NK-92 treated with Interleukin-12 subunit alpha and Interleukin-12 subunit beta, amount 100 ng/mL, for 24 hours (cell line): ENCODE results near the gene RASA2.

ENCODE experiments used
- DNase-seq: peaks from one replicate; lab custom pipeline; 2025; lab: John Stamatoyannopoulos, UW

The RASA2 gene

GRCh38 chr3:141646760-141647561, 160.1 kb downstream of the RASA2 start:
- DNase-seq = no peak

DNA sequence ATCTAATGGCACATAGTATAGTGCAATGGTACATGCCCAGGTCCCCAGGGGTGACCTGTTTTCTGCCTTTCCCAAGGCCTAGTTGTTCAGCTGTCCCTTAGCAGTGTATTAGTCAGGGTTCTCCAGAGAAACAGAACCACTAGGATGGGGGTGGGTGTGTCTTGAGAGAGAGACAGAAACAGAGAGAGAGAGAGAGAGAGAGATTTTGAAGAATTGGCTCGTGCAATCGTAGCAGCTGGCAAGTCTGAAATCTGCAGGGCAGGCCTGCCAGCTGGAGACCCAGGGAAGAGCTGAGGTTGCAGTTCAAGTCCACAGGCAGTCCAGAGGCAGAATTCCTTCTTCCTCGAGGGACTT, 160.7 kb downstream of the RASA2 start:
- DNase-seq = no peak

DNA sequence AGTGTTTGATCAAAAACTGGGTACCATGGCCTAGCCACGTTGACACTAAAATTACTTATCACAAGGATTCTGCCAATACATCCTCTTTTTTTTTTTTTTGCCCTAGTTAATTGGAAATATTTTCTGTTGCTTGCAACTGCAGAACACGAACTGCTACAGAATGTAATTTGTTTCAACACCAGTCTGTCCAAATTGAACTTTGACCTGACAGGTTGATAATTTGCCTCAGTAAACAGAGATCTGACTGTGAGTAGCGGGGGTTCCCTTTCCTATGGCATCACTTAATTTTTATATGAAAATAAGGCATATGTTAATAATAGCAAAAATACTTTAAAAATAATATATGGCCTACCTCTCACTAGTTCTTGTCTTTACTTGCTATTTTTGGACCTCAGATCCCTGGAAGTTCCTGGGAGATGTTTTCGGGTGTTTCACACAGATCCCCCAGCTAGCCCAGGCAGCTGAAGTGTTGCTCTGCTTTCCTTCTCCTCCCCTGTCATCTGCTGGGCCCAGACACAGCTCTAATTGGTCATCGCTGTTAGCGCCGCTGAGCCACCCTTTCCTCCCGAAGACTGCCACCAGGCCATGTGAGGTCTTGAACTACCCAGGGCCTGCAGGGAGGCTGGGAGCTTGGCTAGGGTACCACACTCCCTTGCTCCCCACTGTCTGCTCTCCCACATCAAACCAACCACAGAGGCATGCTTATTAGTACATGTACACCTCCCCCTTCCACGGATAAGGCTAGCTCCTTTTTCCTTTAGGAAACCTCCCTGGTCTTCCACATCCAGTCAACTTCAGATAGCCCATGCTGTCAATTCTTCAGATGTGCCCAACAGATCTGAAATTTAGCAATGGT, 161.5 kb downstream of the RASA2 start:
- no peak for DNase-seq

- DNase-seq = no peak
Observed at GRCh38 chr3:141649871-141650270, 163.0 kb downstream of the RASA2 start.

- DNase-seq = no peak
Observed at GRCh38 chr3:141650783-141651182, 164.0 kb downstream of the RASA2 start.

DNA sequence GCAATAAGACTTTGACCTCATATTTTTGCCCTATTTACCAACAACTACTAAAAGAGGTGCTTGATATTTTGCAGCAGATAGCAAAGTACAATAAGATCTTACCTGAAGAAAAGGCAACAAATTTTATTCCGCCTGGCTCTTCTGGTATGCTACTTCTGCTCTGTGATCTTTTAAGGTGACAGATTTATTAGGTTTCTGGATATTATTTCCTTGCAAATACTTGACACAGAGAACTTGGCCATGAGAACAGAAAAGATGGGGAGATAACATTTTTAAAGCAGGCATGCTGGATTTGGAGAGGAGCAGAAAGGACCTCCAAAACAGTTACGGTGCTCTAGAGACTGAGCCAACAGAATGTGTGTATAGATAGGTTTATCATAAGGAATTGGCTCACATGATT, 164.6 kb downstream of the RASA2 start:
- DNase-seq = no peak

- no peak for DNase-seq
Observed at GRCh38 chr3:141652349-141652748, 165.5 kb downstream of the RASA2 start.

- DNase-seq = no peak
Observed at GRCh38 chr3:141653847-141654246, 167.0 kb downstream of the RASA2 start.

DNA sequence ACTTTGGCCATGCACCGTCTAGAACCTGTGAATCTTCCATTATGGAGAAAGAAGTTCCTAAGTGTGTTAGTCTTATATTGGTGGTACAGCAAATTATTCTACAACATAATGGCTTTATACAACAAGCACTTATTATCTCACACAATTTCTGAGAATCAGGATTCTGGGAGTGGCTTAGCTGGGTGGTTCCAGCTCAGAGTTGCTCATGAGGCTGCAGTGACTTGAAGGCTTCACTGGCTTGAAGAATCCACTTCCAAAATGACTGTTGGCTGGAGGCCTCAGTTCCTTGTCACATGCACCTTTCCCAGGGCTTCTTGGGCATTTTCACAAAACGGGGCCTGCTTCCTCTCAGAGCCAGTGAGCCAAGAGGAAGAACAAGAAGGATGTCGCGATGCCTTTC, 169.0 kb downstream of the RASA2 start:
- DNase-seq = no peak

GRCh38 chr3:141656771-141657170, 169.9 kb downstream of the RASA2 start:
- DNase-seq = no peak

GRCh38 chr3:141657516-141657915, 170.7 kb downstream of the RASA2 start:
- no peak for DNase-seq

GRCh38 chr3:141659821-141660613, 173.2 kb downstream of the RASA2 start:
- no peak for DNase-seq

DNA sequence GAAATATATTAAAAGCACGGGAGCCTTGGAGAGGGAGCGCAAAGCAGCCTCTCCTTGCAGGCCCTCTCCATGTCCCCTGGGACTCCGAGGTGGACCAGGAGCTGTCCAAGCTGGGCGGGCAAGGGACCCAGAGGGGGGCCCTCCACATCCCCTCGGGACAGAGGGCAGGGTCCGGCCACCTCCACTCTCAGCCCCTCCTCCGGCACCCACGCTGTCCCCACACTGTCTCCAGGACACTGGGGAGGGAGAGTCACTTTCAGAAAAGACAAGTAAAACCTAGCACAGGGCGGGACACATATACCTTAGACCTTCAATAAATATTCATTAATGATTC, 173.8 kb downstream of the RASA2 start:
- DNase-seq = no peak

DNA sequence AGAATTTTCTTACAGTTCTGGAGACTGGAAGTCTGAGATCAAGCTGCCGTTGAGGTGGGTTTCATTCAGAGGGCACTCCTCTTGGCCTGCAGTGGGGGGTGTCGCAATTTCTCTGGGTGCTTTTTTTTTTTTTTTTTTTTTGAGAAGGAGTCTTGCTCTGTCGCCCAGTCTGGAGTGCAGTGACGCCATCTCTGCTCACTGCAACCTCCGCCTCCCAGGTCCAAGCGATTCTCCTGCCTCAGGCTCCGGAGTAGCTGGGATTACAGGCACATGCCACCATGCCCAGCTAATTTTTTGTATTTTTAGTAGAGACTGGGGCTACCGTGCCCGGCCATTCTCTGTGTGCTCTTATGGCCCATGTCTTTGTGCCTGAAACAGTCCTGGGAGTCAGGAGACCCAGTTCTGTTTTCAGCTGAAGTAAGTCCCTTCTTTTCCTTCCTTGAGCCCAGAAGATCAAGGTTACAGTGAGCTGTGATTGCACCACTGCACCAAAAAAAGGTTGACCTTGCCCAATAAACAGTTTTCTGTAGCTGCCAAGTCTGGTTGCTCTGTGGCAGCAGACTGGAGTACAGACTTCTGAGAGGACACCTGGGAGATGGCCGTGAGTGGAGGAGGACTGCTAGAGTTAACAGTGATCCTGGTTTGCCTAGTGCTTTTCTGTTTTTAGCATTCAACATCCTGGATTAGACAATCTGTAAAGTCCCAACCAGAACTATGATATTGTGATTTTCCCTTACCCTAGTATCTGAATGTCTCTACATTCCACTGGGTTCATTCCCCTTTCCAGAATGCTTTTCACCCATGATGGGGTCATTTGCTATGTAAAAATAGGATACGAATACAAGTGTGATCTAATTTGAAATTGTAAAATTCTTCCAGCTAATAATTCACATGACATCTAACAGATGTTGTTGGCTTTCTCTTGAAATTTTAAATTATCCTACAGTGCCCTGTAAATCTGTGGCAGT, 174.7 kb downstream of the RASA2 start:
- DNase-seq = no peak

DNA sequence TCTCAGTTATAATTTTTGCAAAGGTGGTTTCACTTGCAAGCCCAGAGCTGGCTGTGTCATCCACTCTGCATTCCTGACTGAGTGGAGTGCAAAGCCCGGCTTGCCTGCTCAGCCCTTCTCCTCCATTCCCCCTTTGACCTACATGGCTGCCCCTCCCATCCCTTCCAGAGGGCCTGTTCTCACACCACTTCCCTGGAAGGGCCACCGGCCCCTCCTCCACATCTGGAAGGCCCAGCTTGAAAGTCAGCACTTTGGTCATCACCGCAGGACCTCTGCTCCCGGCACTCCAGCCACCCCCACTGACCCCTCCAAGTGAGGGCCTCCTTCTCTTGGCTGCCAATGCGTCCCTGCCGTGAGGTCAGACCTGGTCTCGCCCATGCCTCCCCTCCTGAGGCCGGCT, 177.2 kb downstream of the RASA2 start:
- no peak for DNase-seq
